HK-2 (cell line): ENCODE measurements around the gene GSTT2B.
"Not testable (repeated sequence)": the region's sequence is repeated elsewhere in the genome, so short reads cannot be mapped to it uniquely, and the experiment has no call there.

Experiments used
- DNase-seq: peaks from one replicate; pipeline ENCODE4 v3.0.0-alpha.2; 2018; ENCODE audit not compliant: unreplicated experiment

Gene GSTT2B

GRCh38 chr22:23984430-23984829 is 23.4 kb upstream of the GSTT2B start:
- DNase-seq = peak; percentile 42

GRCh38 chr22:23980567-23980966 is 19.6 kb upstream of the GSTT2B start:
- DNase-seq = not testable (repeated sequence)

- not testable (repeated sequence) for DNase-seq
Measured at GRCh38 chr22:23979557-23980240, 18.7 kb upstream of the GSTT2B start, which contains the start of gene GSTT2. Gene GSTT2 (plus strand): TSS chr22:23980134.

- not testable (repeated sequence) for DNase-seq
Measured at GRCh38 chr22:23977304-23977703, 16.3 kb upstream of the GSTT2B start.

GRCh38 chr22:23974836-23975352 is 13.9 kb upstream of the GSTT2B start:
- not testable (repeated sequence) for DNase-seq

GRCh38 chr22:23974345-23974744 is 13.3 kb upstream of the GSTT2B start, which contains the start of gene DDT:
Gene DDT (minus strand): TSS chr22:23974441. CDS start chr22:23974414, 27 bp downstream.
- not testable (repeated sequence) for DNase-seq

- DNase-seq = not testable (repeated sequence)
Measured at GRCh38 chr22:23971927-23972326, 10.9 kb upstream of the GSTT2B start.

GRCh38 chr22:23970816-23971486 is 10.0 kb upstream of the GSTT2B start:
- DNase-seq = no peak

GRCh38 chr22:23970201-23970641 is 9.2 kb upstream of the GSTT2B start:
- DNase-seq = no peak

- DNase-seq = no peak
Measured at GRCh38 chr22:23969071-23969470, 8.1 kb upstream of the GSTT2B start.

- not testable (repeated sequence) for DNase-seq
Measured at GRCh38 chr22:23966568-23966967, 5.6 kb upstream of the GSTT2B start, which contains the start of gene DDTL. Gene DDTL (plus strand): TSS chr22:23966888. CDS start chr22:23966915, 27 bp downstream.

GRCh38 chr22:23966094-23966493 is 5.1 kb upstream of the GSTT2B start:
- DNase-seq = not testable (repeated sequence)

- DNase-seq = peak; percentile 49
Measured at GRCh38 chr22:23956301-23956900, 4.6 kb downstream of the GSTT2B start.

- DNase-seq = not testable (repeated sequence)
Measured at GRCh38 chr22:23955886-23956285, 5.1 kb downstream of the GSTT2B start.

GRCh38 chr22:23954991-23955305 is 6.0 kb downstream of the GSTT2B start:
- not testable (repeated sequence) for DNase-seq

GRCh38 chr22:23954193-23954990 is 6.6 kb downstream of the GSTT2B start:
- DNase-seq = not testable (repeated sequence)

- DNase-seq = not testable (repeated sequence)
Measured at GRCh38 chr22:23953485-23953884, 7.5 kb downstream of the GSTT2B start.

- DNase-seq = not testable (repeated sequence)
Measured at GRCh38 chr22:23952794-23953405, 8.1 kb downstream of the GSTT2B start.

- not testable (repeated sequence) for DNase-seq
Measured at GRCh38 chr22:23951383-23951782, 9.6 kb downstream of the GSTT2B start.

GRCh38 chr22:23949764-23950163 is 11.2 kb downstream of the GSTT2B start:
- DNase-seq = not testable (repeated sequence)

- DNase-seq = not testable (repeated sequence)
Measured at GRCh38 chr22:23947391-23947790, 13.6 kb downstream of the GSTT2B start.
